ENCODE results near the gene AKAP11.
A peak's percentile ranks its signal among the peaks of the same experiment; 100 is the strongest.

AKAP11 gene

DNA sequence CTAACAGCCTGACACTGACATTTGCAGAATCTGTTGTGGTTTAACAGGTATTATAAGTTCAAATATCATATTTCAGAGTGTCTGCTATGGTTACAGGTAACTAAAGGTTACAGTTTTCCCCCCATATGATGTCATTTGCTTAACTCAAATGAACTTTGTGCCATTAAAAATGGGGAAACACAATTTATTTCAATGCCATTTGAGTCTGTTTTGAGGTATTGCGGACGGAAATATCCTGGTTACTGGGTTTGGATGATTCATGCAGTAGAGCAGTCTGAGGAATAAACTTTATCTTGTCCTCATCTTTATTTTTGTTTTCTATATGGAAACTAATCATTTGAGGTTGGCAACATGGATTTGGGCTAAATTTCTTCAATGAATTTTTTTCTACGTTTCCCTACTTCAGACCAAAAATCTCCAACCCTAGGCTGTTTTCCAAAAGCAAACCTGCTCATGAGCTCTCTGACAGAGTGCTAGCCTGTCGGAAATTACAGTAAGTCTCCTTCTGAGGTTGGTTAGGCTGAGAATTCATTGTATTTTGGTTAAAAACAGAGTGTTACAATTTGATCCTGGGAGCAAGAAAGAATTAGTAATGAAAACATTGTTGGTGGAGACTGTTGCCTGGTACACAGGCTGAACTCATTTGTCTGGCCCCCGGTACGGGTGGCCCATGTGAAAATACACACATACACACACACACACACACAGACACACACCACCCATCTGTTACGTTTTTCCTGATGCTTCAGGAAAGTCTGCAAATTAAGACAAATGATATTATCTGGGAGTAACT lies 66.1 kb downstream of the AKAP11 start:
- DNase-seq (ENCODE audit: low read depth), result peak; percentile 18

DNA sequence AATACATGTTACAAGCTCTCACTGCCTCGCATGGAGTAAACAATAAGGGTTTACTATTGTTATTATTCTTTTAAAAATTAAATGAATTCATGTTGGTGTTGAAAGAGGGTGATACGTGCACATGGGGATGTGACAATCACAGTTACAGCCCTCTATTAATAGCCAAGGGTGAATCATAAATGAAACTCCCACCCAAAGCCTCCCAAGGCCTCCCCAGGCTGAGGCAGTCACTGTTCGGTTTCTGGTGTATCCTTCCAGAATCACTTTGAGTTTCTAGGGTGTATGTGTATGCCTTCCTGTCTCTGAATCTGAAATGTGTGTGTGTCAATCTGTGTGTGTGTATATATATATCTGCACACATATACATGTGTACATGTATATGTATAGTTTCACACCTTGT lies 73.4 kb downstream of the AKAP11 start:
- no peak for DNase-seq (ENCODE audit: low read depth)

- no peak for DNase-seq (ENCODE audit: low read depth)
These were observed 76.6 kb downstream of the AKAP11 start for GRCh38 chr13:42348576-42348975.

GRCh38 chr13:42350141-42350540 lies 78.2 kb downstream of the AKAP11 start:
- DNase-seq (ENCODE audit: low read depth), result no peak

- peak; percentile 63 for DNase-seq (ENCODE audit: low read depth)
These were observed 82.5 kb downstream of the AKAP11 start for GRCh38 chr13:42354241-42355091.

DNA sequence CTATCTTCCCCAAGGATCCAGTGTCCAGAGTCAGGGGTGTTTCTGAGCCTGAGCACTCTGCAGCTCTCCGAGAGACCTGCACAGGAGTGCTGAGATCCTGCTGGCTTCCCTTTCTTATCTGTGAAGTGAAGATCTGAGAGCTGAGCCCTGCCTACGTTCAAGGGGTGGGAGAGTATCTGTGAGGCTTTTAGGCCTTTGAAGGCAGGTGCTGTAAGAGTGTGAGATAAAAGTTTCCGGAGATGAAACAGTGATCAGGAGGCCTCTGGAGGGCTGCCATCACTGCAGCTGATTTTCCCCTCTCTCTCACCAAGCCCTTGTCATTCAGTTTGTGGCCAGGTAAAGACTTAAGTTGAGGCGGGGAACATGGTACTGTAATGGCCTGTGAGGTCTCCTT lies 83.1 kb downstream of the AKAP11 start:
- DNase-seq (ENCODE audit: low read depth), result no peak

DNA sequence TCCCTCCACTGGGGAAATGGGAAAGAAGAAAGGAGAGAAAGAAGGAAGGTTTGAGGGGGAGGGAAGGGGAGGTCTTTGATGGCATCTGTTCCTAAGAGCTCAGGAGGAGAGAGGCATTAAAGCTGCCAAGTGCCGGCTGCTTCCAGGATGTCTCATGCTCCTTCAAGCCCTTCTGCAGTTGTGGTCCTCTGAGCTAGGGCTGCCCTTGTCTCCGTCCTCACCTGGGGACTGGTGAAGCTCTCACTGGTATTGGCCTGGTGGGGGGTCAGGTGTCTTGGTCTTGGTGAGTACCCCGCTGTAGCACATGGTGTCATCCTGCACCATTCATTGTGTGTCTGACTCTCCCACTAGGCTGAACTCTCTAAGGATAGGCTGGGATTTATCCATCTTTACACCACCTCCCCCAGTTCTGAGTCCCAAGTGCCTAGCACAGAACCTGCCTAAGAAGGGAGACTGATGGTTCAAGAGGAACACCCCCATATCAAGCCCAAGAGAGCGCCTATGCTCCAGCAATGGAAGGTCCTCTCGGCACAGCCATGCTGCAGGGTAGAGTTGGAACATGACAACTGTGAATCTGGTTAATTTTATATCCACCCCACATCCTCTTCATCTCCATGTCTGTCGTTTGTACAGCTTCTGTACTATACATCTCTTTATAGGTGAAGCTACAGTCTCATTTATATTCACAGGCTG lies 83.7 kb downstream of the AKAP11 start:
- DNase-seq (ENCODE audit: low read depth), result no peak

DNA sequence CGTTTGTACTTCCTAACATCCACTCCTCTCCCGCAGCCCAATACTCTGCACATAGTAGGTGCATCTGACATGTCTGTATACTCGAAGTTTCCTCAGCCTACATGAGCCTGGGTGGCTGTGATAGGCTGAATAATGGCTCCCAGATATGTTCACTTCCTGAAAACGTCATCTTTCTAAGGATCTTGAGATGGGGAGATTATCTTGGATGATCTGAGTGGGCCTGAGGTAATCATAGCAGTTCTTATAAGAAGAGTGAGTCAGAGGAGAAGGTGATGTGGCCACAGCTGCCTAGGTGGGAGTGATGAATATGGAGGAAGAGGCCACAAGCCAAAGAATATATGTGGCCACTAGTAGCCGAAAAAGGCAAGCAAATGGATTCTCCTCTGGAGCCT lies 84.2 kb downstream of the AKAP11 start:
- peak; percentile 32 for DNase-seq (ENCODE audit: low read depth)

GRCh38 chr13:42360046-42360574 lies 88.2 kb downstream of the AKAP11 start:
- no peak for DNase-seq (ENCODE audit: low read depth)

GRCh38 chr13:42361701-42362100 lies 89.7 kb downstream of the AKAP11 start:
- DNase-seq (ENCODE audit: low read depth), result no peak

DNA sequence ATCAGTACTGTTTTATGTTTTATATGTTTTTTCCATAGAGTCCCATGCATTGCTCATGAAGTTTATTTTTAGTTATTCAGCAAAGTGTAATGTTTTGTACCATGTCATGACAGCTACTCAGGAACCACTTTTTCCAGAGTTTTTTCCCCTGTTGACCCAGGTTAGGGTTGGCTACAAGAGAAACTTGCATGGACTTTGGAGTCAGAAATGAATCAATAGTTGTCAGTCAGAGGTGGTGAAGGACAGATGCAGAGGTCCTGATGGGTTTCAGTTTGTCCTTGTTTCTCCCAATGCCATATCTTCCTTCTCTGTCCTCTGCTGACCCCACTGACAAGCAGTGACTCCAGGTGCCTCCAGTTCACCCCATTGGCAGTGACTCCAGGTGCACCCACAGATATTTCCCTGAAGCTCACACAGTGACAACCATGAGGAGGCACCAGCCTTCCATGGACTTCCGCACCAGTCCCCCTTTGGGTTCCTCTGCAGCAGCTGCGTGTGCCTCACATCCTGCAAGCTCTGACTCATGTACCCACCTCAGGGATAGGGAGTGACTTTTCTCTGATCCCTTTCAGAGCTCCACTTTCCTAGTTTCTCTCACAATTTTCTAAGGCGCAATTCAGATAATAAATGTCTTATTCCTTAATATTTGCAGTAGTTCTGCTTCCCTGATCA lies 92.1 kb downstream of the AKAP11 start:
- peak; percentile 84 for DNase-seq (ENCODE audit: low read depth)

DNA sequence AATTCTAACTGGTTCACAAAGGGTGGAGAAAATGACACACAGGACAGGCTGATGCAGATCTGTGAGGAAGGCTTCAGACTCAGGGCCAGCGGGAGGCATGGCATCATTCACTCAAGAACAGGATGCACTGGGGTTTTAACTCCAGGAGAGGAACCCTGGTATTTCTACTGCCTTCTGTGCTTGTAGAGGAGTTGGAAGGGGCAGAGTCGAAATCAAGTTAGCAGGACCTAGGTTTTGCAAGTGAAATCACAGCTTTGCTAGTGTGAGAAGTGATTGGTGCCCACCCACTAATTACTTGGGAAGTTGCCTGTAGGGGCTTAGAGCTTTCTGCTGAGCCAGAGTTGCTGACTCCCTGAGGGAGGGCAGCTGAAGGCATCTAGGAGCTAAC lies 92.7 kb downstream of the AKAP11 start:
- peak; percentile 48 for DNase-seq (ENCODE audit: low read depth)

DNA sequence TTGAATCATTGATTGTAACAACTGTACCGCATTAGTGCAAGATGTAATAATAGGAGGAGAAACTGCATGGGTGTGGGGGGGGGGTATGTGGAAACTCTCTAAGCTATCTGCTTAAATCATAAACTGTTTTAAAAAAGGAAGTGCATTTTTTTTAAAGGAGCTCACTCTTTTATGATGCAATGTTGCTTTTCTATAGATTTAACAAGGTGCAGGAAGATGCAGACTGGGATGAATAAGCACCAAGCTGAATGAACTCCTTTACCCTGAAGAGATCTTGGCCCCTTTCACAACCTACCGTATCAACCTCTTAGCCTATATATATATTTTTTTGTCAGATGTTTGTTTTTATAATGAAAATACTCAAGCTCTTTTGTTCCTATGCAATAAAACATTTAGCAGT lies 95.9 kb downstream of the AKAP11 start:
- peak; percentile 23 for DNase-seq (ENCODE audit: low read depth)

DNA sequence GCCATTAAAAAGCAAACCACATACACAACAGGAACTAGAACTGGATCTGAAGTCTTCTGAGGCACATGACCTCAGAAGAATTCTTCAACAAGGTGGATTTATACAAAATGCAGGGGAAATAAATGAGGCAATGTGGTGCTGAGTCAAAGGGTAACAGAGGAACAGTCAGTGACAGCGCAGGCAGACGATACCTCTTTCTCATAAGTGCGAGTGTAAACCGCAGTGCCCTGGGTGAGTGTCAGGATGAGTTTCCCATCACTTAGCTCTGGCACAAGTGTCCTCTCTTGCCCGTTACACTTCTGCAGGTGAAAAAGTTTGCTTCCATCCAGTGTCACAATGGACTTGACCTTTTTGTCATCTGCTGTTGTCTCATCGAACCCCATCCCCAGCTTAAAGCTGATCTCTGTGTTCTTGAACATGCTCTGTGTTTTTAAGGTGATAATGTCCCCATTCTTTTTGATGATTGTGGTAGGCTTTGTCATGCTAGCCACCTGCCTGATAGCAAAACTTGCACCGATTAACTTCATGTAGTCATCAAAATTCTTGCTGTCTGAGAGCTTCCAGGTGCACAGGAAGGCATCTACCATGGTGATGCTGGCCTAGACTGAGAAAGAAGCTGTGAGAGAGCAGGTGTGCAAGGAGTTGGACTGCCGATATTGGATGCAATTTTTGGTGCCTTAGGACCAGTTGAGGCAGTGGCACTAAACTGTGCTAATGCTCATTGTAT lies 97.3 kb downstream of the AKAP11 start:
- DNase-seq (ENCODE audit: low read depth), result no peak

- no peak for DNase-seq (ENCODE audit: low read depth)
These were observed 98.3 kb downstream of the AKAP11 start for GRCh38 chr13:42370229-42370628.
